IMR-90 (cell line): ENCODE data around the gene RPL18. TPM values are rescaled to one million over a fixed set of nuclear protein-coding genes. Genes with fewer than 3 reads are reported as not detected.

Experiments
- ATAC-seq: fragments of 200-7000 bp; cut with Tn5 transposase; 2 replicates; pipeline ENCODE4 v1.9.1; 2020; ENCODE audit warnings: low read depth, mild to moderate bottlenecking, moderate library complexity
- BruUV-seq: library from RNA; stranded (reverse); fragments of 400-500 nt; replicated peaks from 2 replicates; lab custom pipeline; 2021; lab: Mats Ljungman, UMichigan
- CTCF ChIA-PET: fragments of 300-600 bp; formaldehyde crosslinking; extraction: SDS; loops from one replicate; lab custom pipeline; 2021; ENCODE audit warnings: antibody characterized with exemption; lab: Yijun Ruan, JAX
- POLR2A ChIA-PET: fragments of 300-600 bp; sonication (Branson Sonifier 250); formaldehyde crosslinking; loops from one replicate; lab custom pipeline; 2022; ENCODE audit warnings: antibody characterized with exemption; ENCODE audit not compliant: unreplicated experiment; lab: Charles Lee
- DNase-seq: peaks from one replicate; pipeline ENCODE4 v3.0.0; 2013
- H2AFZ ChIP-seq: replicated peaks from 2 replicates; pipeline ENCODE3; 2013; ENCODE audit warnings: low read length, mild to moderate bottlenecking; ENCODE audit not compliant: poor library complexity
- H2AK5ac ChIP-seq: 2 replicates; pipeline ENCODE4 v1.6.1; 2013; ENCODE audit warnings: low read depth, low read length, inconsistent platforms
- H2AK9ac ChIP-seq: replicated peaks from 2 replicates; pipeline ENCODE3; 2013; ENCODE audit warnings: mild to moderate bottlenecking, low read depth, low read length, moderate library complexity; ENCODE audit not compliant: poor library complexity
- H2BK120ac ChIP-seq: 2 replicates; pipeline ENCODE4 v1.6.1; 2013; ENCODE audit warnings: low read depth, low read length, inconsistent platforms
- H2BK15ac ChIP-seq: 3 replicates; pipeline ENCODE4 v1.6.1; 2013; ENCODE audit warnings: low read depth, low read length, inconsistent platforms
- H2BK20ac ChIP-seq: 2 replicates; pipeline ENCODE4 v1.6.1; 2013; ENCODE audit warnings: low read depth, mild to moderate bottlenecking, inconsistent platforms, low read length, moderate library complexity
- H2BK5ac ChIP-seq: 2 replicates; pipeline ENCODE4 v1.6.1; 2013; ENCODE audit warnings: mild to moderate bottlenecking, low read depth, low read length, inconsistent platforms; ENCODE audit not compliant: poor library complexity, severe bottlenecking
- H3K14ac ChIP-seq: replicated peaks from 2 replicates; pipeline ENCODE4 v1.6.1; 2013; ENCODE audit warnings: low read depth, low read length, inconsistent platforms
- H3K18ac ChIP-seq: 2 replicates; pipeline ENCODE4 v1.6.1; 2013; ENCODE audit warnings: low read depth, low read length, control low read depth
- H3K23ac ChIP-seq: 2 replicates; pipeline ENCODE4 v1.6.1; 2013; ENCODE audit warnings: low read depth, low read length, inconsistent platforms
- H3K27ac ChIP-seq: 2 replicates; pipeline ENCODE4 v1.5.1; 2013; ENCODE audit warnings: mild to moderate bottlenecking, control low read depth, low read length; ENCODE audit not compliant: insufficient read depth
- H3K27me3 ChIP-seq: 2 replicates; pipeline ENCODE4 v1.6.1; 2013; ENCODE audit warnings: low read length; ENCODE audit not compliant: control insufficient read depth, insufficient read depth
- H3K36me3 ChIP-seq: 2 replicates; pipeline ENCODE4 v1.6.1; 2013; ENCODE audit warnings: low read length, mixed read lengths; ENCODE audit not compliant: control insufficient read depth, insufficient read depth
- H3K4ac ChIP-seq: 2 replicates; pipeline ENCODE4 v1.6.1; 2013; ENCODE audit warnings: low read depth, low read length, inconsistent platforms
- H3K4me1 ChIP-seq: 2 replicates; pipeline ENCODE4 v1.6.1; 2013; ENCODE audit warnings: low read length, mixed read lengths; ENCODE audit not compliant: control insufficient read depth, insufficient read depth
- H3K4me2 ChIP-seq: 2 replicates; pipeline ENCODE4 v1.6.1; 2013; ENCODE audit warnings: low read depth, mild to moderate bottlenecking, control low read depth, low read length, moderate library complexity
- H3K4me3 ChIP-seq: 2 replicates; pipeline ENCODE4 v1.5.1; 2013; ENCODE audit warnings: low read depth, mild to moderate bottlenecking, control low read depth, low read length, moderate library complexity; ENCODE audit not compliant: insufficient read depth
- H3K56ac ChIP-seq: 2 replicates; pipeline ENCODE4 v1.6.1; 2013; ENCODE audit warnings: low read length, inconsistent platforms; ENCODE audit not compliant: insufficient read depth; ENCODE audit errors: extremely low read depth
- H3K79me1 ChIP-seq, 2 experiments: 2 replicates each; pipeline ENCODE4 v1.6.1; 2013; ENCODE audit warnings: low read length in 2 of 2, inconsistent platforms in 1 of 2, low read depth in 1 of 2
- H3K9ac ChIP-seq: 2 replicates; pipeline ENCODE4 v1.6.1; 2013; ENCODE audit warnings: low read depth, low read length, control low read depth
- H3K9me1 ChIP-seq: 2 replicates; pipeline ENCODE4 v1.6.1; 2013; ENCODE audit warnings: low read length, inconsistent platforms; ENCODE audit not compliant: insufficient read depth
- H3K9me3 ChIP-seq: 2 replicates; pipeline ENCODE4 v1.6.1; 2013; ENCODE audit warnings: low read length; ENCODE audit not compliant: control insufficient read depth, insufficient read depth
- H4K20me1 ChIP-seq: 2 replicates; pipeline ENCODE4 v1.6.1; 2013; ENCODE audit warnings: low read length, inconsistent platforms; ENCODE audit not compliant: insufficient read depth
- H4K5ac ChIP-seq: 2 replicates; pipeline ENCODE4 v1.6.1; 2013; ENCODE audit warnings: mild to moderate bottlenecking, low read depth, low read length, control low read depth
- H4K8ac ChIP-seq, 2 experiments: 2 replicates each; pipeline ENCODE4 v1.6.1; 2013; ENCODE audit warnings: low read depth in 2 of 2, low read length in 2 of 2, control low read depth in 1 of 2, inconsistent platforms in 1 of 2
- H4K91ac ChIP-seq: 2 replicates; pipeline ENCODE4 v1.6.1; 2013; ENCODE audit warnings: low read depth, low read length, inconsistent platforms; ENCODE audit not compliant: insufficient read depth
- BHLHE40 ChIP-seq: fragments of 150-350 bp; IDR thresholded peaks from 2 replicates; pipeline ENCODE4 v1.6.1; 2016; ENCODE audit warnings: mild to moderate bottlenecking, low read depth, low read length
- CEBPB ChIP-seq: IDR thresholded peaks from 2 replicates; pipeline ENCODE4 v1.6.1; 2012; ENCODE audit warnings: low read depth, low read length, improper control_type of control experiment
- CHD1 ChIP-seq: IDR thresholded peaks from 2 replicates; pipeline ENCODE4 v1.6.1; 2012; ENCODE audit warnings: low read depth, low read length, improper control_type of control experiment
- ELK1 ChIP-seq: fragments of 150-350 bp; IDR thresholded peaks from 2 replicates; pipeline ENCODE4 v1.6.1; 2016; ENCODE audit warnings: low read depth, mild to moderate bottlenecking, low read length, moderate library complexity, borderline replicate concordance
- FOS ChIP-seq: fragments of 150-350 bp; IDR thresholded peaks from 2 replicates; pipeline ENCODE4 v1.6.1; 2016; ENCODE audit warnings: low read depth, low read length
- MAFK ChIP-seq: IDR thresholded peaks from 2 replicates; pipeline ENCODE4 v1.6.1; 2012; ENCODE audit warnings: low read depth, low read length, improper control_type of control experiment
- MAZ ChIP-seq: IDR thresholded peaks from 2 replicates; pipeline ENCODE4 v1.6.1; 2012; ENCODE audit warnings: low read depth, mild to moderate bottlenecking, low read length, improper control_type of control experiment, moderate library complexity, borderline replicate concordance
- MXI1 ChIP-seq: IDR thresholded peaks from 2 replicates; pipeline ENCODE4 v1.6.1; 2012; ENCODE audit warnings: low read depth, mild to moderate bottlenecking, low read length, moderate library complexity, borderline replicate concordance
- NFE2L2 ChIP-seq: fragments of 150-350 bp; IDR thresholded peaks from 2 replicates; pipeline ENCODE4 v1.6.1; 2016; ENCODE audit warnings: low read depth, mild to moderate bottlenecking, low read length
- RAD21 ChIP-seq: IDR thresholded peaks from 2 replicates; pipeline ENCODE4 v1.6.1; 2012; ENCODE audit warnings: low read length, improper control_type of control experiment
- RCOR1 ChIP-seq: IDR thresholded peaks from 2 replicates; pipeline ENCODE4 v1.6.1; 2012; ENCODE audit warnings: mild to moderate bottlenecking, low read length, improper control_type of control experiment; ENCODE audit not compliant: insufficient replicate concordance
- RFX5 ChIP-seq: IDR thresholded peaks from 2 replicates; pipeline ENCODE4 v1.8.0; 2012; ENCODE audit warnings: low read depth, mild to moderate bottlenecking, low read length, moderate library complexity
- SMC3 ChIP-seq: fragments of 150-350 bp; IDR thresholded peaks from 2 replicates; pipeline ENCODE4 v1.6.1; 2016; ENCODE audit warnings: low read depth, mild to moderate bottlenecking, antibody characterized with exemption, low read length, moderate library complexity
- USF2 ChIP-seq: fragments of 150-350 bp; IDR thresholded peaks from 2 replicates; pipeline ENCODE4 v1.6.1; 2017; ENCODE audit warnings: mild to moderate bottlenecking, antibody characterized with exemption, low read length, low read depth
- WGBS, 2 experiments: methylation state at CpG; one replicate each; pipeline versions ENCODE4 v1.1.5 to v1.1.7; 2013; ENCODE audit warnings: missing lambda C conversion rate in 2 of 2; ENCODE audit not compliant: insufficient read length in 1 of 2; ENCODE audit errors: extremely low coverage in 2 of 2; 5-methylcytosine and 5-hydroxymethylcytosine counted together
- dilution Hi-C: fragments of 300-500 bp; cut with HindIII; formaldehyde crosslinking; loops from one replicate; pipeline ENCODE4 v1.14.3; 2018; ENCODE audit warnings: low sequenced_read_pairs; ENCODE audit not compliant: unreplicated experiment
- in situ Hi-C: fragments of 300-500 bp; cut with MboI; formaldehyde crosslinking; loops from 3 replicates; pipeline ENCODE4 v1.14.3; 2019; ENCODE audit warnings: low sequenced_read_pairs, inconsistent platforms, mixed read lengths
- intact Hi-C: fragments of 100-400 bp; cut with micrococcal nuclease; formaldehyde crosslinking; loops from 2 replicates; pipeline ENCODE4 v1.10.0; 2022
- polyA plus RNA-seq, 3 experiments: library from polyadenylated mRNA; depleted of rRNA; stranded (reverse); fragments of >200 nt; gene quantifications; 2 replicates each; pipeline ENCODE4 v1.2.3, GENCODE V29; 2012; ENCODE audit warnings: low replicate concordance in 1 of 3
- total RNA-seq: library from RNA; depleted of rRNA; stranded (reverse); fragments of >200 nt; gene quantifications from 2 replicates; pipeline ENCODE4 v1.2.3, GENCODE V29; 2012
- TF ChIP-seq, protein P1 (sequence below): conservative IDR thresholded peaks from 2 replicates; pipeline ENCODE4 v1.5.1; 2012; ENCODE audit warnings: mild to moderate bottlenecking, low read depth, low read length, improper control_type of control experiment

The RPL18 gene
- total and polyA plus RNA-seq, 2 of the 4 experiments (the other 2 are of a cell fraction) = 1,909 to 2,254 TPM

- H2BK120ac ChIP-seq = no peak overlapping the region
- H3K56ac ChIP-seq = no peak overlapping the region
- no peaks in the 10 kb centered on the region for H3K4me1 ChIP-seq
- no peak overlapping the region for H3K4me3 ChIP-seq
- H2BK5ac ChIP-seq = no peak overlapping the region
- ChIA-PET CTCF (no interaction called here), POLR2A (no interaction called here)
- H3K23ac ChIP-seq = no peak overlapping the region
- TF ChIP-seq RCOR1 (no peak), BHLHE40 (no peak), SMC3 (no peak), CEBPB (no peak), ELK1 (no peak), MAFK (no peak), RFX5 (no peak), USF2 (no peak), RAD21 (no peak), CHD1 (no peak), FOS (no peak), NFE2L2 (no peak), MXI1 (no peak), MAZ (no peak)
- TF ChIP-seq, protein P1, sequence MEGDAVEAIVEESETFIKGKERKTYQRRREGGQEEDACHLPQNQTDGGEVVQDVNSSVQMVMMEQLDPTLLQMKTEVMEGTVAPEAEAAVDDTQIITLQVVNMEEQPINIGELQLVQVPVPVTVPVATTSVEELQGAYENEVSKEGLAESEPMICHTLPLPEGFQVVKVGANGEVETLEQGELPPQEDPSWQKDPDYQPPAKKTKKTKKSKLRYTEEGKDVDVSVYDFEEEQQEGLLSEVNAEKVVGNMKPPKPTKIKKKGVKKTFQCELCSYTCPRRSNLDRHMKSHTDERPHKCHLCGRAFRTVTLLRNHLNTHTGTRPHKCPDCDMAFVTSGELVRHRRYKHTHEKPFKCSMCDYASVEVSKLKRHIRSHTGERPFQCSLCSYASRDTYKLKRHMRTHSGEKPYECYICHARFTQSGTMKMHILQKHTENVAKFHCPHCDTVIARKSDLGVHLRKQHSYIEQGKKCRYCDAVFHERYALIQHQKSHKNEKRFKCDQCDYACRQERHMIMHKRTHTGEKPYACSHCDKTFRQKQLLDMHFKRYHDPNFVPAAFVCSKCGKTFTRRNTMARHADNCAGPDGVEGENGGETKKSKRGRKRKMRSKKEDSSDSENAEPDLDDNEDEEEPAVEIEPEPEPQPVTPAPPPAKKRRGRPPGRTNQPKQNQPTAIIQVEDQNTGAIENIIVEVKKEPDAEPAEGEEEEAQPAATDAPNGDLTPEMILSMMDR = no peak
- 89% methylated on average over 1 of the region's 2 CpGs; no CpG with 5 or more reads in 1 of the 2 experiments for WGBS, 2 experiments
- H4K91ac ChIP-seq = no peak overlapping the region
- H3K36me3 ChIP-seq = no peaks in the 10 kb centered on the region
- dilution Hi-C loops = no loop called here
- H3K79me1 ChIP-seq = no peaks in the 10 kb centered on the region
- no peaks in the 10 kb centered on the region for H3K9me1 ChIP-seq
- no peak overlapping the region for H3K4ac ChIP-seq
- H2AK9ac ChIP-seq = no peak overlapping the region
- no peaks in the 10 kb centered on the region for H3K9me3 ChIP-seq
- H3K27me3 ChIP-seq = peaks cover 7% of the 10 kb centered on the region
- intact Hi-C loops = no loop called here
- H3K9ac ChIP-seq = no peak overlapping the region
- no peak overlapping the region for H4K8ac ChIP-seq
- H4K5ac ChIP-seq = no peak overlapping the region
- BruUV-seq = no TSS peak
- no peak overlapping the region for H2AFZ ChIP-seq
- no peak overlapping the region for H3K27ac ChIP-seq
- no peak overlapping the region for H2BK15ac ChIP-seq
- H2AK5ac ChIP-seq = no peak overlapping the region
- H3K4me2 ChIP-seq = no peak overlapping the region
- in situ Hi-C loops = no loop called here
- no peak overlapping the region for H3K18ac ChIP-seq
- no peak overlapping the region for H3K14ac ChIP-seq
- no peaks in the 10 kb centered on the region for H4K20me1 ChIP-seq
- no peak for ATAC-seq
- no peak overlapping the region for H2BK20ac ChIP-seq
- no peak for DNase-seq
Observed at GRCh38 chr19:48668761-48669160, 49.8 kb upstream of the RPL18 start.
